ENCODE measurements around the gene PIMREG.

PIMREG gene
- total RNA-seq = 0.94 reads per million

DNA sequence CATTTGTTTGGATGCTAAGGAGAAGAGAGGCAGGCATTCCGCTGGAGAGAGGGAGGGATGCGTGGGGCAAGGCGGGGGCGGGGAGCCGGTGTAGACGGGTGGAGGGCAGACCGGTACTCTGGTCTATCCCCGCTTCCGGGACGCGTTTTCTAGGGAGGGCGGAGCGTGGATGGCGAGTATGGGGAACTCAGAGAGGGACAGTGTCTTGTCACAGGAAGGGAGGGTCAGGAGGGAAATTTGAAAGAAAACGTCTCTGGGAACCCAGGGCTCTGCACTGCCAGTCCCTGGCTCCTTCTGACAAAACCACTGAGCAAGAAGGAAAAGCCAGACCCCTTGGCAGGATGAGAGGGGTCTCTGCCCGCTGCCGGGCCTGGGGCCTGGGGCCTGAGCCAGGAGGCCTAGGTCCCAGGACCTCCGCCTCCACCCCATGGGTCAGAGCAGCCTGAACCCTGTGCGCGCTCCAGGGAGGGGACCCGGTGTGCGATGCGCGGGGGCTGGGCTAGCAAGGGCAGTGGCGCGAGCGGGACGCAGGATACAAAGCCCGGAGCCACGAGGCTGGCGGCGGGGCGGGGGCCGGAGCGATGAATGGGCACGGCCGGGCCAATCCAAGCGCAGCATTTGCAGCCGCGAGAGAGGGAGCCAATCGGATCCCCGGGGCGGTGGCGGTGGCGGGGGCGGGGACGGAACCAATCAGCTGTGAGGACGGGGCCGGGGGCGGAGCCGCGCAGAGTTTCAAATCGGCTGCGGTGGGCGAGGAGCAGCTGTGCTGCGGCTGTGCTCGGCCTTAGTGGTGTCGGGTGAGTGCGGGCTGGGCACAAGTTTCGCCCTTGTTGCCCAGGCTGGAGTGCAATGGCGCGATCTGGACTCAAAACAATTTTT, at the start of gene PIMREG:
Gene PIMREG, plus strand, starts transcription at position 764 of the 879 bp plus-strand sequence. CDS start 656 bp downstream, outside the sequence.
- DNase-seq = peak; percentile 88

- no peak for DNase-seq
Observed at GRCh38 chr17:6398955-6399354, 45.3 kb upstream of the PIMREG start.

- no peak for DNase-seq
Observed at GRCh38 chr17:6402258-6402657, 42.0 kb upstream of the PIMREG start.

- DNase-seq = no peak
Observed at GRCh38 chr17:6408276-6408675, 36.0 kb upstream of the PIMREG start.

DNA sequence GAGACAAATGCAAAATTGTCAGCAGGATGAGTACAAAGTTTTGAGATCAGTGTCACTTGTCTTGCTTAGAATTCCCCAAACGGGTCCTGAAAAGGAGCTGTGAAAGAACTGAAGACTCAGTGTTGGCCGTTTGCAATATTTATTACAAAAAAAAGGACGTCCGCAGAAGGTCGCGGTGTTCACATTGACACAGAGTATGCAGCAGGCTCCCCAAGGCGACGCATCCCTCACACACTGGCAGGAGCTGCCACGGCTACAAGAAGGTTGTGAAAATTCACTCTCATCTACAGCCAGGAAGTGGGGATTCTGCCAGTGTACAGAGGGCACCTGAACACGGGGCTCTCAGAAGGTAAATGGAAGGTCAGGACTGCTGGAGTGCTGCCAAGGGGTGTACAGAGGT, 35.5 kb upstream of the PIMREG start:
- DNase-seq = no peak

DNA sequence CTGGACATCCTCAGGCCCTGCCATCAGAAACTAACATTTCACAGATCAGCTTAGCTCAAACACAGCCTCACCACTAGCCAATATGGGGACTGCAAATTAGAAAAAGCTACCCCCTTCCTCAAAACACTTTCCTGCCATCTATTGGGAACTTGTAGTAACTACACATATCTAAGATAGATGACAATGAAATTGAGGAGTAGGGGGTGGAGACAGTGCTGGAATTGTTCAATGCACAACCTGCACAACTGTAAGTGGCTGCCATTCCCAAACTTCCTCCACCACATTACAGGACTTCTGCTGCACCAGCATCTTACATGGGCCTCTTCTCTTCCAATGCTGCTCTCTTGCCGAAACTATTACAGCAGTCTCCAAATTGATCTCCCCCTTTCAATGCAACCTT, 31.2 kb upstream of the PIMREG start:
- no peak for DNase-seq

DNA sequence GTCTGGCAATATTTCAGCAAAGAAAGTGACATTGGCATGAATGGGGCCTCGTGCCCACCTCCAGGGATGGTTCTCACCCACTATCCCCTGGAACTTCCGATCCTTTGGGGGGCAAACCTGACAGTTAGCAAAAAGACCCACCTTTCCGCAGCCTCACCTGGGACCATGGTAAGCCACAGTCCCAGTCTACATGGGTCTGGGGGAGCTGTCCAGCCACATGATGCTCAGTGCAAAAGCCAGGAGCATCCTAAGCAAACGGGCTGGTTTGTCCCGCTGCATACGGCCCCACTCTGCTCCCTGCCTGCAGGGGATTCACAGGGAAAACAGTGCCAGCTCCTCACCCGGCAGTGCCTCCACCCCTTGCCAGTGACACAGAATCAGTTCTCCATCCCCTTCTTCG, 28.6 kb upstream of the PIMREG start:
- DNase-seq = no peak

DNA sequence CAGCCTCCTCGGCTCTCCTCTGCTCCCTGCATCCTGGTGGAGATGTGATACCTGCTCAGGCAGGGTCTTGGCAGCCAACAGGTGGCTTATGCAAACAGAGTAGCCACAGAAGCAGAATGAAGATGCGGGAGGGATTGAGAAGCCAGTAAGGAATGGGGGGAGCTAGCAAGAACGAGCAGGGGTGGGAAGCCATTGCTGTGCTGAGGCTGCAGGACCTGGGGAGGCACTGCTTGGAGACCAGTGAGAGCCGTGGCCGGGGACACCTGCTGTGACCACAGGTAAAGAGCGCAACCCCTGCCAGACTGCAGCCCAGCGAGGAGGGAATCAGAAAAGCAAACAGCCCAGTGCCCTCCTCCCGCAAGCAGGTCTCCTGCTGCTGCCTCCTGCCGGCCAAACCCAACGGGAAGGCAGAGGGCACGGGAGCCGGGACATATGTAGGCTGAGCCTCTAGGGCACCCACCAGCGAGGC, 24.0 kb upstream of the PIMREG start:
- no peak for DNase-seq

DNA sequence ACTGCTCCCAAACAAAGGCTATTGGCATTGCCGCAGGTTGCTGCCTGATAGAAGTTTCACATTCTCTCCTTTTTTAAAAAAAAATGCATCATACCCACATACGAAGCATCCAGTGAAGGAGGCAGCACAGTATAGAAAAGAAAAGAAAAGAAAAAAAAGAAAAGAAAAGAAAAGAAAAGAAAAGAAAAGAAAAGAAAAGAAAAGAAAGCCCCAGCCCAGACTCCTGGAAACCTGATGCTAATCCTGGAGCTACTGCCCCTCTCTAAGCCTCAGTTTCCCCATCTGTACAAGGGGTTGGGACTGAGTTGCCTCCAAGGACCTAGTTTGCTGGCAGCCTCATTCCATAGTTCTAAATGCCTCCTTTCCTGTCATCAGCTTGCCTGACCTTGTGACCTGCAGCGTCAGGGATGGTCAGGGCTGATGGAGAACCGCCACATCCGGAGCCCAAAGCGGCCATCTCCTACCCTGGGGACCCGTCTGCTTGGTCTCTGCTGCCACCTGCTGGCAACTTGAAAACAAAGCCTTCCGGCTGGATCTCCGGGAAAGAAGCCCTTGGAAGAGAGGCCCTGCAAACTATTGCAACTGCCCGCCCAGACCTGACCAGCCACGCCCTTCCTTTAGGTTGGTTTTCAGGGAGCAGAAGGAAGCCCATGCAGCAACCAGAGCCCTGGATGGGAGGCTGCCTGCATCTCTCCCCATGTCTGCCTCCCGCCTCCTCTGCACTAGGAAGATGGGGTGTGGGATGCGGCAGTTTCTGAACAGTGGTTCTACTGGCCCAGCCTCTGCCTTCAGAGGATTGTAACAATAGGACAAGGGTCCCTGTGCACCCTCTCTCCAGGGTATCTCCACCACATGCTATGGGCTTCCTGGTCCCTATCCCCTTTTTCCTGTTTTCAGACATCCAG, 22.3 kb upstream of the PIMREG start:
- DNase-seq = peak; percentile 57

- no peak for DNase-seq
Observed at GRCh38 chr17:6422654-6423241, 21.5 kb upstream of the PIMREG start.

DNA sequence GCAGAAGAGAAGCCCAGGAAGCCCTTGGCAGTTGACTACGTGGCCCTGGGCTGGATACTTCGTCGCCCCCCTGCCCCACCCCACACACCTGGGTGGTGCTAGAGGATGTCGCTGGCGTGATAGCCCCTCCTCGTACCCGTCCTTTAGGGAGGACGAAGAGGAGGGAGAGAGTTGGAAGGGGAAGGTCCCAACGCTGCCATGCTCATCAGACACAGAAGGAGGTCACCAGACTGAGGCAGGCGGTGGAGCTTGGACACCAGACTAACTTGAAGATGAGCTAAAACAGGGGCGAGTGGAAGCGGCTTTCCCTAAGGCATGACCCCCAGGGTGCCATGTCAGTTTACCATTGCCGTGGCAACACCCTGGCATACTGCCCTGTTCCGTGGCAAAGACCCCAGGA, 20.3 kb upstream of the PIMREG start:
- DNase-seq = no peak

DNA sequence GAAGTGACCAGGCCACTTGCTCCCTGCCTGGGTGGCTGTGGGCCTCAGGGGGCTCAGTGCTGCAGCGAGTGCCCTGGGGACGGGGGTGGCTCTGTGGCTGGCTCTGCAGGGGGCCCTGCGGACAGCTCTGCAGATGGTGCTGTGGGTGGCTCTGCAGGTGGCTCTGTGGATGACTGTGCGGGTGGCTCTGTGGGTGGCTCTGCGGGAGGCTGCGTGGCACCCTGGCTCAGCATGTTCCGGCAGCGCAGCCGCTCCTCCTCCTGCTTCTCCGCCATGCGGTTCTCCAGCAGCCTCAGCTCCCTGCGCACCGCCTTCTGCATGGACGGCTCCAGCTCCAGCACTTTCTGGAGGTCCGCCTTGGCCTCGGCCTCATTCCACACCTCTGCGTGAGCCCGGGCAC, 18.8 kb upstream of the PIMREG start:
- DNase-seq = no peak

DNA sequence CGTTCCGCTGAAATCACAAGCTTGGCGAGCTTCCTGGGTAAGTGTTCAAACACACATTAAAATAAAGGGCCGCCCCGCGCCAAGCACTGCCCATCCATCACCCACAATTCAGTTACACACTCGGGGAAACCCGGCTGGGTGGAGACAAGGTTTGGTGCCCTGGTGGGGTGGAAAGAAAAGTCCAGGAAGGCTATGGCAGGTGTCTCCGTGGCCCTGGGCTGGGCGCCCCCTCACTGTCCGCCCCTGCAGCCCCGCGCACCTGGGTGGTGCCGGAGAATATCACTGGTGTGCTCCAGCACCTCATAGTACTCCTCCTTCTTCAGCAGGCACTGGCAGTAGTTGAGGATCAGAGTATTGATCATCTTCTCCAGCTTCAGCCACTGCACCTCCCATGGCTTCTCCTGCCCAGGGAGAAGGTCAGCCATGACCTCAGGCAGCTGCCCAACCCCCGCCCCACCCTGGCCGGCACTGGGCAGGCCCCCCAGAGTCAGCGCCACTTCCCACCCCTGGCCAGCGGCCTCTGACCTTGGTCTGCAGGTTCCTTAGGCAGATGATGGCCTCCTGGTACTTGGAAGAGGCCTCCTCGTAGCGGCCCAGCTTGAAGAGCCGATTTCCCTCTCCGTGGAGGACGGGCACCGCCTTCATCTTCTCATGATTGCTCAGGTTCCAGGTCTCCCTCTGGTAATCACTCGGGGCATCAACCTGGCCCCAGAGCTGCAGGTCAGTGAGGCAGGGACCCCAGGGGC, 17.7 kb upstream of the PIMREG start:
- DNase-seq = no peak

GRCh38 chr17:6427279-6427781, 16.9 kb upstream of the PIMREG start:
- no peak for DNase-seq

DNA sequence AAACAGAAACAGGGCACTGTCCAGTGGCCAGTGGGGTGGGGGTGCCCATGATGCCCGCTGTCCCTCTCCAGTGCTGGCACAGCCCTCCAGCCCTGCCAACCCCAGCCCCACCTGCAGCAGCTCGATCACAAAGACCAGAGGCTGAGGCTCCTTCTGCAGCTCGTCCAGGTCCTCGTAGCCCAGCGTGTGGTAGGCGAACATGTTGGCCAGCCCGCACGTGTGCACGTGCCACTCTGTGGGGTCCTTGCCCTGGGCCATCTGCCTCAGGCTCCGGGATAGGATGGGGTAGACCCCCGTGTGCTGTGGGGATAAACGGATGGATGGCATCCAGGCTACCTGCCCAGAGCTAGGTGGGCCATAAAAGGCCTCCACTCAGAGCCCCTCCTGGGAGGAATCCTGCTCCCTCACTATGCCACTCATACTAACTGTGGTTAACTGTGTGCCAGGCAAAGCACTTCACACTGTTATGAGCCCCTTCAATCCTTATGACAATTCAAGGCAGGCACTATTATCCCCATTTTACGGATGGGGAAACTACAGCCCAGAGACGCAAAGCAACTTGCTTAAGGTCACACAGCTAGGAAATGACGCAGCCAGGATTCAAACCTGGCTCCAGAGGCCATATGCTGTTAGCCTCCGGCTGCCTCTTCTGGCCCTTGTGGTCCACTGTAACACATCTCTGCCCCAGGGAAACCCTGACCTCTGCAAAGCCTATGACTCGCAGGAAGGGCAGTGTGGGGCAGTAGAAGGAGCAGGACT, 15.9 kb upstream of the PIMREG start:
- no peak for DNase-seq

- DNase-seq = no peak
Observed at GRCh38 chr17:6429266-6429665, 15.0 kb upstream of the PIMREG start.

GRCh38 chr17:6430769-6431168, 13.5 kb upstream of the PIMREG start:
- DNase-seq = no peak

DNA sequence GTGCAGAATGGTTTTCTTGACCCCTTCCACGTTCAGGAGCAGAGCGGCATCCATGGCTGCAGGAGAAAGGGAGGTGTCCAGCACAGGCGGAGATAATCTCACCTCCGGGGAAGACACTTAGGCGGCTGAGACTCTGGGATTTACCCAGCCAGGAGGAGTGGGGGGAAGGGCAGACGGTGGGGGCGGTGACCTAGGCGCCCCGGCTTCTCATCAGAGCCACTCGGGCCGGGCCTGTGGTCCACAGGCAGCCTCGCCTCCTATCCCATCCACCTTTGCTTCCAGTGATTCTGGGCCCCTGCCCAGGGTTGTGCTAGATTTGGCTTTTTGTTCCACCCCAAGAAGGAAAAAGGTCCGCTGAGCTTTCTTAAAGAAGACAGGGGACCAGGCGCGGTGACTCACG, 9.2 kb upstream of the PIMREG start, which contains the start of gene AIPL1:
Gene AIPL1, minus strand, starts transcription at position 71 of the 400 bp plus-strand sequence. Its CDS starts 17 bp downstream, at position 54.
- DNase-seq = no peak

GRCh38 chr17:6435968-6436367, 8.3 kb upstream of the PIMREG start:
- peak; percentile 39 for DNase-seq

GRCh38 chr17:6437466-6437865, 6.8 kb upstream of the PIMREG start:
- DNase-seq = no peak

- DNase-seq = no peak
Observed at GRCh38 chr17:6437956-6438355, 6.3 kb upstream of the PIMREG start.
